ENCODE results near the gene WWP2. TPM values are rescaled to one million over a fixed set of nuclear protein-coding genes. Genes with fewer than 3 reads are reported as not detected.

The WWP2 gene
- total RNA-seq, 1 experiment from 2014 or later, result 27.4 TPM

- Histone ChIP-seq H3K27me3 (replicated peaks) (no peaks in the 10 kb centered on the region), H3K4me1 (replicated peaks) (peaks cover 17% of the 10 kb centered on the region), H3K27ac (no peak overlapping the region), H3K36me3 (no peaks in the 10 kb centered on the region), H3K4me3 (no peak overlapping the region), H3K9me3 (replicated peaks) (no peaks in the 10 kb centered on the region)
- DNase-seq (ENCODE audit: low read depth in 1 of 2, low spot score in 2 of 2), result no peak
Measured at GRCh38 chr16:69834807-69835466, 72.8 kb downstream of the WWP2 start.

GRCh38 chr16:69836257-69836656 lies 74.1 kb downstream of the WWP2 start:
- H3K4me1 ChIP-seq (replicated peaks), result peaks cover 7% of the 10 kb centered on the region
- no peak for DNase-seq (ENCODE audit: low read depth in 1 of 2, low spot score in 2 of 2)
- no peaks in the 10 kb centered on the region for H3K36me3 ChIP-seq
- no peaks in the 10 kb centered on the region for H3K27me3 ChIP-seq (replicated peaks)
- no peak overlapping the region for H3K27ac ChIP-seq
- H3K4me3 ChIP-seq, result no peak overlapping the region
- no peaks in the 10 kb centered on the region for H3K9me3 ChIP-seq (replicated peaks)

- no peaks in the 10 kb centered on the region for H3K27me3 ChIP-seq (replicated peaks)
Measured at GRCh38 chr16:69837380-69837779, 75.2 kb downstream of the WWP2 start.

GRCh38 chr16:69838489-69838888 lies 76.4 kb downstream of the WWP2 start:
- Histone ChIP-seq H3K36me3 (0 out of 2 replicates have a peak, but pooled peaks cover 4% of the 10 kb centered on the region), H3K27ac (no peak overlapping the region), H3K9me3 (replicated peaks) (no peaks in the 10 kb centered on the region), H3K4me1 (replicated peaks) (no peaks in the 10 kb centered on the region), H3K4me3 (no peak overlapping the region), H3K27me3 (replicated peaks) (no peaks in the 10 kb centered on the region)
- DNase-seq (ENCODE audit: low read depth in 1 of 2, low spot score in 2 of 2), result no peak

More at GRCh38 chr16:69837380-69837779, 75.2 kb downstream of the WWP2 start:
- Histone ChIP-seq H3K9me3 (replicated peaks) (no peaks in the 10 kb centered on the region), H3K4me3 (no peak overlapping the region), H3K36me3 (0 out of 2 replicates have a peak, but pooled peaks cover 4% of the 10 kb centered on the region), H3K4me1 (replicated peaks) (no peaks in the 10 kb centered on the region), H3K27ac (no peak overlapping the region)
- no peak for DNase-seq (ENCODE audit: low read depth in 1 of 2, low spot score in 2 of 2)

- DNase-seq (ENCODE audit: low read depth in 1 of 2, low spot score in 2 of 2), result no peak
- peaks cover 7% of the 10 kb centered on the region; the same call in 1 of the 2 replicates for H3K36me3 ChIP-seq
- no peaks in the 10 kb centered on the region for H3K4me1 ChIP-seq (replicated peaks)
- no peaks in the 10 kb centered on the region for H3K27me3 ChIP-seq (replicated peaks)
- no peak overlapping the region for H3K27ac ChIP-seq
- no peak overlapping the region for H3K4me3 ChIP-seq
- no peaks in the 10 kb centered on the region for H3K9me3 ChIP-seq (replicated peaks)
Measured at GRCh38 chr16:69839240-69839688, 77.1 kb downstream of the WWP2 start.

GRCh38 chr16:69839798-69840409 lies 77.8 kb downstream of the WWP2 start:
- Histone ChIP-seq H3K4me1 (replicated peaks) (peaks cover 2% of the 10 kb centered on the region), H3K4me3 (no peak overlapping the region), H3K27ac (no peak overlapping the region), H3K27me3 (replicated peaks) (no peaks in the 10 kb centered on the region), H3K9me3 (replicated peaks) (no peaks in the 10 kb centered on the region), H3K36me3 (peaks cover 7% of the 10 kb centered on the region; the same call in 1 of the 2 replicates)
- no peak for DNase-seq (ENCODE audit: low read depth in 1 of 2, low spot score in 2 of 2)

- Histone ChIP-seq H3K4me3 (no peak overlapping the region), H3K36me3 (peaks cover 7% of the 10 kb centered on the region; the same call in 1 of the 2 replicates), H3K27me3 (replicated peaks) (no peaks in the 10 kb centered on the region), H3K9me3 (replicated peaks) (no peaks in the 10 kb centered on the region), H3K27ac (no peak overlapping the region), H3K4me1 (replicated peaks) (peaks cover 10% of the 10 kb centered on the region)
- DNase-seq (ENCODE audit: low read depth in 1 of 2, low spot score in 2 of 2), result no peak
Measured at GRCh38 chr16:69840975-69841374, 78.8 kb downstream of the WWP2 start.

GRCh38 chr16:69844441-69844840 lies 82.3 kb downstream of the WWP2 start:
- peaks cover 31% of the 10 kb centered on the region for H3K4me1 ChIP-seq (replicated peaks)
- H3K4me3 ChIP-seq, result no peak overlapping the region
- no peak overlapping the region for H3K27ac ChIP-seq
- H3K9me3 ChIP-seq (replicated peaks), result no peaks in the 10 kb centered on the region
- H3K36me3 ChIP-seq, result peaks cover 7% of the 10 kb centered on the region; the same call in 1 of the 2 replicates
- no peak for DNase-seq (ENCODE audit: low read depth in 1 of 2, low spot score in 2 of 2)
- H3K27me3 ChIP-seq (replicated peaks), result no peaks in the 10 kb centered on the region

GRCh38 chr16:69845181-69845580 lies 83.0 kb downstream of the WWP2 start:
- no peak overlapping the region for H3K27ac ChIP-seq
- no peak for DNase-seq (ENCODE audit: low read depth in 1 of 2, low spot score in 2 of 2)
- no peaks in the 10 kb centered on the region for H3K9me3 ChIP-seq (replicated peaks)
- H3K27me3 ChIP-seq (replicated peaks), result no peaks in the 10 kb centered on the region
- H3K4me3 ChIP-seq, result no peak overlapping the region
- peaks cover 7% of the 10 kb centered on the region; the same call in 1 of the 2 replicates for H3K36me3 ChIP-seq
- H3K4me1 ChIP-seq (replicated peaks), result peaks cover 39% of the 10 kb centered on the region

GRCh38 chr16:69847643-69848042 lies 85.5 kb downstream of the WWP2 start:
- H3K27me3 ChIP-seq (replicated peaks), result no peaks in the 10 kb centered on the region
- H3K4me1 ChIP-seq (replicated peaks), result peaks cover 62% of the 10 kb centered on the region
- peak overlapping the region; percentile 91 for H3K27ac ChIP-seq
- no peak overlapping the region for H3K4me3 ChIP-seq
- DNase-seq (ENCODE audit: low read depth in 1 of 2, low spot score in 2 of 2), result no peak
- peaks cover 3% of the 10 kb centered on the region; the same call in 1 of the 2 replicates for H3K36me3 ChIP-seq
- H3K9me3 ChIP-seq (replicated peaks), result no peaks in the 10 kb centered on the region

GRCh38 chr16:69848637-69849545 lies 86.8 kb downstream of the WWP2 start:
- Histone ChIP-seq H3K27me3 (replicated peaks) (no peaks in the 10 kb centered on the region), H3K4me1 (replicated peaks) (peaks cover 68% of the 10 kb centered on the region), H3K36me3 (peaks cover 3% of the 10 kb centered on the region; the same call in 1 of the 2 replicates), H3K4me3 (no peak overlapping the region), H3K27ac (peak overlapping the region; percentile 91), H3K9me3 (replicated peaks) (no peaks in the 10 kb centered on the region)
- peak; percentile 93 to 98 for DNase-seq (ENCODE audit: low read depth in 1 of 2, low spot score in 2 of 2)

GRCh38 chr16:69851491-69852240 lies 89.5 kb downstream of the WWP2 start:
- Histone ChIP-seq H3K4me1 (replicated peaks) (peaks cover 61% of the 10 kb centered on the region), H3K27ac (peak overlapping the region; percentile 32), H3K36me3 (no peaks in the 10 kb centered on the region), H3K27me3 (replicated peaks) (no peaks in the 10 kb centered on the region), H3K4me3 (peak overlapping the region; percentile 4), H3K9me3 (replicated peaks) (no peaks in the 10 kb centered on the region)
- peak; percentile 68 to 79 for DNase-seq (ENCODE audit: low read depth in 1 of 2, low spot score in 2 of 2)

- H3K4me3 ChIP-seq, result no peak overlapping the region
- H3K27me3 ChIP-seq (replicated peaks), result no peaks in the 10 kb centered on the region
- H3K4me1 ChIP-seq (replicated peaks), result peaks cover 56% of the 10 kb centered on the region
- no peaks in the 10 kb centered on the region for H3K36me3 ChIP-seq
- DNase-seq (ENCODE audit: low read depth in 1 of 2, low spot score in 2 of 2), result no peak
- no peak overlapping the region for H3K27ac ChIP-seq
- H3K9me3 ChIP-seq (replicated peaks), result no peaks in the 10 kb centered on the region
Measured at GRCh38 chr16:69852815-69853214, 90.7 kb downstream of the WWP2 start.

All from SJSA1 (cell line).